ENCODE measurements around the gene SCYGR5.
"Not testable (repeated sequence)": the region's sequence is repeated elsewhere in the genome, so short reads cannot be mapped to it uniquely, and the experiment has no call there.

Gene SCYGR5

GRCh38 chr2:227673620-227674019 is 7.0 kb downstream of the SCYGR5 start:
- not testable (repeated sequence) for DNase-seq (ENCODE audit: low spot score)

GRCh38 chr2:227674485-227674884 is 7.9 kb downstream of the SCYGR5 start:
- DNase-seq (ENCODE audit: low spot score) = no peak

DNA sequence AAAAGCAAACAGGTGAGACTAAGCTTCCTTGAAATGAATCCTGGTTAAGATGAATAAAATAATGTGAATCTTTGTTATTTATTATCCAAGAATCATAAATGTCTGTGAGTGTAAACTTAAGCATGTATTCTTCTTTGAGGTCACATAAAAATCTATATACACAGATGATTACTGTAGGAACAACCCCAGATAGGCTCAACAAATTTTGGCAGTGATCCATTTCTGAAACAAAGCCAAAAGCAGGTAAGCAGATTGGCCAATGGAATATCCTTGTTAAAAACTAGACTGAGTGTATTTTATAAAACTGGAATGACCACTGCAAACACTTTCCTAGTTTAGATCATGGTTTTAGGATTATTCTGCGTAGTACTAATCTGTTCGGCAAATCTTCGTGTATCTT is 11.3 kb downstream of the SCYGR5 start:
- DNase-seq (ENCODE audit: low spot score) = no peak

- DNase-seq (ENCODE audit: low spot score) = no peak
Measured at GRCh38 chr2:227684258-227684657, 17.7 kb downstream of the SCYGR5 start.

- DNase-seq (ENCODE audit: low spot score) = no peak
Measured at GRCh38 chr2:227687189-227687588, 20.6 kb downstream of the SCYGR5 start.

GRCh38 chr2:227696990-227697679 is 30.5 kb downstream of the SCYGR5 start:
- DNase-seq (ENCODE audit: low spot score) = no peak

DNA sequence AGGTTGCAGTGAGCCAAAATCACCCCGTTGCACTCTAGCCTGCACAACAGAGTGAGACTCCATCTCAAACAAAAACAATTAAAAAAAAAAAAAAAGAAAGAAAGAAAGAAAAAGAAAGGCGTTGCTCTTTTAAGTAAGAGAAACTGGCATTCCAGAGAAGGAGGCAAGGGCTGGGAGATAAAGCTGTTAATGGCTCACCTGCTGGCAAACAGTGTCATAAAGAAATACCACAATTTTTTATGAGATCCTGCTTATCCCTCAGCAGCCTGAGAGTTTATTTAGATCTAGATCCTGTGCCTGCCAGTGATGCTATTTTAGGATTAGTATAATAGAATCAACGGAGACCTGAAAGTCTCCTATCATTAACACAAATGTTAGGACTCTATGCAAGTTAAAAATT is 35.0 kb downstream of the SCYGR5 start:
- no peak for DNase-seq (ENCODE audit: low spot score)

DNA sequence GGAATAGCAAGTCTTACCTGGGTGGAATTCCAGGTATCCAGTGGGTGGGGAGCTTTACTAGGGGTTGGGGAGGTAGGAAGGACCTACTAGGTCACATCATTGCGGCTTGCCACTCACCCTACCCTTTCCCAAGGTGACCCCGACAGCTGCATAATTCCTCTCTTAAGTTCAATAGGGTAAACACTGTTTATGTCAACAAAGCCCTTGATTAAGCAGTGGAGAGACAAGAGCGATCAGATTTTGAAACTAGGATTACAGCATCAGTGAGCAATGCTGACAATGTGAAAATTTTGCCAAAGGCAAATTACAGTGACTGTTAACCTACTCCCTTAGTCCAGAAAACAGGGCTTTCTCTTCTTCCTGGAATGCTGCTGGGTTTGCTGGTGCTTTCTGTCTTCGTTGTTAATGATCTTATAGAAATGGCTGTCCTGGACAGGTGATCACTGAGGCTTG is 36.7 kb downstream of the SCYGR5 start:
- no peak for DNase-seq (ENCODE audit: low spot score)

GRCh38 chr2:227703961-227704360 is 37.4 kb downstream of the SCYGR5 start:
- no peak for DNase-seq (ENCODE audit: low spot score)

DNA sequence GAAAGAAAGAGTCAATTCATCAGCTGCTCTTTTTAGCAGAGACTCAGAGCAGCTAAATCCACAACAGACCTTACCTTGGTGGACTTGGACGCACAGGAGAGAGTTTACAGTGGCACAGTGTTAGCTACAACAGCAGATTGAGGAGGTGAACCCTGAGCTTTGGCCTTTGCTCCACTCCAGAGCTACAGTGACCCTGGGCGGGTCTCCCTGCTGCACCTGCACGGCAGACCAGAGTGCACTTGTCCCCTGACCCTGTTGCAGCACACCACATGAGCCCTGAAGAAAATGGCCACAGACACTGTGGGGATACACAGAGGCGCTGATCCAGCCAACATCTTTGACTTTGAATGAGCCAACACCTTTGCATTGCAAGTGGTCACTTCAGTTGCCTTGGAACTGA is 40.3 kb downstream of the SCYGR5 start:
- no peak for DNase-seq (ENCODE audit: low spot score)

DNA sequence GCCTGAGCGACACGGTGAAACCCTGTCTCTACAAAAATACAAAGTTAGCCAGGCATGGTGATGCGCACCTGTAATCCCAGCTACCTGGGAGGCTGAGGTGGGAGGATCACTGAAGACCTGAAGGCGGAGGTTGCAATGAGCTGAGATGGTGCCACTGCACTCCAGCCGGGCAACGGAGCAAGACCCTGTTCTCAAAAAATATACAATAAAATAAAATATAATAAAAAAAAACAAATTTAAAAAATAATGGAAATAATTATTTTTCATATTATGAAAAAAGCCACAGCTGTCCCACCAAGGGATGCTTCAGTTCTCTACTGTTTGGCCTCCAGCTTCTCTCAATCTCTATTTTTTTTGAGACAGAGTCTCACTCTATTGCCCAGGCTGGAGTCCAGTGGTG is 40.8 kb downstream of the SCYGR5 start:
- no peak for DNase-seq (ENCODE audit: low spot score)

- DNase-seq (ENCODE audit: low spot score) = no peak
Measured at GRCh38 chr2:227710986-227711385, 44.4 kb downstream of the SCYGR5 start.

DNA sequence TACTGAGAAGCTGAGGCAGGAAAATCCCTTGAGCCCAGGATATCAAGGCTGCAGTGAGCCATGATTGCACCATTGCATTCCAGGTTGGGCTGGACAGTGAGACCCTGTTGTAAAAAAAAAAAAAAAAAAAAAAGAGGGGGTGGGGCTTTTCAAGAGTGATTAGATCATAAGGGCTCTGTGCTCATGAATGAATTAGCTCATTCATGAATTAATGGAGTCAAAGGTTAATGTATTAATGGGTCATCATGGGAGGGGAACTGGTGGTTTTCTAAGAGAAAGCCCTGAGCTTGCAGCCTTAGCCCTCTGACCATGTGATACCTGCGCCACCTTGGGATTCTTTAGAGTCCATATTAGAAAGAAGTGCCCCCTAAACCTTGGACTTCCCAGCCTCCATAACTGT is 46.7 kb downstream of the SCYGR5 start:
- DNase-seq (ENCODE audit: low spot score) = no peak

GRCh38 chr2:227716501-227716900 is 49.9 kb downstream of the SCYGR5 start:
- DNase-seq (ENCODE audit: low spot score) = no peak

Measured in hematopoietic multipotent progenitor cell treated with erythropoietin and hydrocortisone succinate and interleukin-3 and kit ligand, for 15 days (in vitro differentiated cells).